PFSK-1 (cell line): Measurements from ENCODE around the gene SH2B3.

Source experiments
- FOXP2 ChIP-seq: optimal IDR thresholded peaks from 2 replicates; pipeline ENCODE3; 2011; ENCODE audit warnings: borderline replicate concordance, control low read depth, inconsistent platforms; ENCODE audit not compliant: insufficient read depth; ENCODE audit errors: extremely low read length, extremely low read depth
- POLR2AphosphoS5 ChIP-seq: IDR thresholded peaks from 2 replicates; pipeline ENCODE4 v1.6.1; 2012; ENCODE audit warnings: low read depth, mild to moderate bottlenecking, control low read depth, low read length, moderate library complexity
- SIN3A ChIP-seq: IDR thresholded peaks from 2 replicates; pipeline ENCODE4 v1.6.1; 2012; ENCODE audit warnings: mild to moderate bottlenecking, low read length, moderate library complexity, borderline replicate concordance; ENCODE audit not compliant: insufficient read depth
- TAF1 ChIP-seq: IDR thresholded peaks from 2 replicates; pipeline ENCODE4 v1.6.1; 2012; ENCODE audit warnings: low read length, control low read depth, borderline replicate concordance; ENCODE audit not compliant: insufficient read depth
- TF ChIP-seq, protein P1 (sequence below), 2 experiments: IDR thresholded peaks; 2 replicates each; pipeline versions ENCODE4 v1.6.1 to v1.8.0; 2011 to 2012; ENCODE audit warnings: low read depth in 2 of 2, low read length in 2 of 2, control low read depth in 1 of 2, inconsistent platforms in 1 of 2, mild to moderate bottlenecking in 1 of 2, moderate library complexity in 1 of 2; ENCODE audit not compliant: insufficient read depth in 1 of 2

SH2B3 gene

GRCh38 chr12:111442301-111443045 is 36.8 kb downstream of the SH2B3 start:
- TF ChIP-seq POLR2AphosphoS5: no peak
- TF ChIP-seq FOXP2: no peak
- TF ChIP-seq, protein P1, sequence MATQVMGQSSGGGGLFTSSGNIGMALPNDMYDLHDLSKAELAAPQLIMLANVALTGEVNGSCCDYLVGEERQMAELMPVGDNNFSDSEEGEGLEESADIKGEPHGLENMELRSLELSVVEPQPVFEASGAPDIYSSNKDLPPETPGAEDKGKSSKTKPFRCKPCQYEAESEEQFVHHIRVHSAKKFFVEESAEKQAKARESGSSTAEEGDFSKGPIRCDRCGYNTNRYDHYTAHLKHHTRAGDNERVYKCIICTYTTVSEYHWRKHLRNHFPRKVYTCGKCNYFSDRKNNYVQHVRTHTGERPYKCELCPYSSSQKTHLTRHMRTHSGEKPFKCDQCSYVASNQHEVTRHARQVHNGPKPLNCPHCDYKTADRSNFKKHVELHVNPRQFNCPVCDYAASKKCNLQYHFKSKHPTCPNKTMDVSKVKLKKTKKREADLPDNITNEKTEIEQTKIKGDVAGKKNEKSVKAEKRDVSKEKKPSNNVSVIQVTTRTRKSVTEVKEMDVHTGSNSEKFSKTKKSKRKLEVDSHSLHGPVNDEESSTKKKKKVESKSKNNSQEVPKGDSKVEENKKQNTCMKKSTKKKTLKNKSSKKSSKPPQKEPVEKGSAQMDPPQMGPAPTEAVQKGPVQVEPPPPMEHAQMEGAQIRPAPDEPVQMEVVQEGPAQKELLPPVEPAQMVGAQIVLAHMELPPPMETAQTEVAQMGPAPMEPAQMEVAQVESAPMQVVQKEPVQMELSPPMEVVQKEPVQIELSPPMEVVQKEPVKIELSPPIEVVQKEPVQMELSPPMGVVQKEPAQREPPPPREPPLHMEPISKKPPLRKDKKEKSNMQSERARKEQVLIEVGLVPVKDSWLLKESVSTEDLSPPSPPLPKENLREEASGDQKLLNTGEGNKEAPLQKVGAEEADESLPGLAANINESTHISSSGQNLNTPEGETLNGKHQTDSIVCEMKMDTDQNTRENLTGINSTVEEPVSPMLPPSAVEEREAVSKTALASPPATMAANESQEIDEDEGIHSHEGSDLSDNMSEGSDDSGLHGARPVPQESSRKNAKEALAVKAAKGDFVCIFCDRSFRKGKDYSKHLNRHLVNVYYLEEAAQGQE (IDR thresholded peaks at IDR 0.05; ENCODE audit: insufficient read depth in 1 of 2, low read depth in 2 of 2, low read length in 2 of 2): no peak
- no peak for TF ChIP-seq TAF1
- no peak for TF ChIP-seq SIN3A

- TF ChIP-seq, protein P1 (IDR thresholded peaks at IDR 0.05; ENCODE audit: insufficient read depth in 1 of 2, low read depth in 2 of 2, low read length in 2 of 2): no peak
- TF ChIP-seq FOXP2 (no peak), SIN3A (no peak), TAF1 (no peak), POLR2AphosphoS5 (peak; percentile 32; the same call in 1 of the 2 replicates)
Observed at GRCh38 chr12:111443086-111443485, 37.4 kb downstream of the SH2B3 start.

GRCh38 chr12:111443586-111443985 is 37.9 kb downstream of the SH2B3 start:
- TF ChIP-seq, protein P1 (IDR thresholded peaks at IDR 0.05; ENCODE audit: insufficient read depth in 1 of 2, low read depth in 2 of 2, low read length in 2 of 2): no peak
- TF ChIP-seq POLR2AphosphoS5 (no peak), SIN3A (no peak), FOXP2 (no peak), TAF1 (no peak)

DNA sequence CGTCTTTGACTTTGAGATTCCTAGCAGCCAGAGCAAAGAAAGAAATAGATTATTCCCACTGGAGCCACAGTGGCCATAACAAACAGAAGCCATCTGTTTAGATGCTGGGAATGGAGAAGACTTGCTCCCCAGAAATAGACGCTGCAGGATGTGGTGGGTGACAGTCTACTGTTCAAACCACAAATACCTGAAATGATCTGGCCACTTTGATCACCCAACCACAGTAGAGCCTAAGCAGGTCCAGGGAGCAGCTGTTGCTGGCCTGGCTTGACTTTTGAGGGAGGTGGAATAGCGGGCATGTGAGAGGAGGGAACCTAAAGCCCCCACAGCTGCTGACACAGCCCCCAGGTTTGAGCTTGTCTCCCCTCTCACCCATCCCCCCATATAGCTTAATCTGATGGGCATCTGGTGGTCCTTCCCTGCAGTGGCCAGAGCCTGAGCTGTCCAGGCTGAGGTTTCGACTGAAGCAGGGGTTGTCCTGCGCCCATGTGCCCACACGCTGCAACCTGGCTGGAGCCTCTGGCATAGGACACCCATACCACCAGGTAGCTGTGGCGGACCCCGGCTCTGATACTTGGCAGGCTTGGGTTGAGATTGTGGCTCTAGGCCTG is 38.7 kb downstream of the SH2B3 start:
- TF ChIP-seq FOXP2: no peak
- no peak for TF ChIP-seq TAF1
- TF ChIP-seq, protein P1 (IDR thresholded peaks at IDR 0.05; ENCODE audit: insufficient read depth in 1 of 2, low read depth in 2 of 2, low read length in 2 of 2): no peak
- TF ChIP-seq SIN3A: no peak
- no peak for TF ChIP-seq POLR2AphosphoS5
